HepG2 (cell line): ENCODE data around the gene TMOD3. TPM values are rescaled to one million over a fixed set of nuclear protein-coding genes. Genes with fewer than 3 reads are reported as not detected.
A peak's percentile ranks its signal among the peaks of the same experiment; 100 is the strongest.

Experiments used
- ARID5B ChIP-seq: IDR thresholded peaks from 2 replicates; pipeline ENCODE4 v1.4.0; 2020; ENCODE audit warnings: mild to moderate bottlenecking, missing genetic modification reagents
- ARNTL ChIP-seq: sonication (generic); formaldehyde crosslinking; IDR thresholded peaks from 2 replicates; pipeline ENCODE4 v1.4.0; 2020; ENCODE audit warnings: mild to moderate bottlenecking, missing genetic modification reagents
- ESRRA ChIP-seq: sonication (generic); formaldehyde crosslinking; IDR thresholded peaks from 2 replicates; pipeline ENCODE4 v1.5.1; 2020; ENCODE audit warnings: mild to moderate bottlenecking, low read depth, missing genetic modification reagents
- HNF4A ChIP-seq: sonication (generic); formaldehyde crosslinking; IDR thresholded peaks from 2 replicates; pipeline ENCODE4 v1.4.0; 2020; ENCODE audit warnings: missing genetic modification reagents
- KDM5A ChIP-seq: fragments of 200-600 bp; sonication (generic); IDR thresholded peaks from 2 replicates; pipeline ENCODE4 v1.7.0; 2018; ENCODE audit warnings: antibody characterized with exemption, mild to moderate bottlenecking, low read length, borderline replicate concordance
- PCBP1 ChIP-seq: fragments of 200-400 bp; formaldehyde crosslinking; IDR thresholded peaks from 2 replicates; pipeline ENCODE4 v1.6.1; 2017; ENCODE audit warnings: mild to moderate bottlenecking, low read depth, low read length, borderline replicate concordance
- RELA ChIP-seq: sonication (generic); formaldehyde crosslinking; IDR thresholded peaks from 2 replicates; pipeline ENCODE4 v1.4.0; 2020; ENCODE audit warnings: missing genetic modification reagents
- YY1 ChIP-seq: IDR thresholded peaks from 2 replicates; pipeline ENCODE4 v1.6.1; 2011; ENCODE audit warnings: low read length, low read depth, moderate library complexity, mild to moderate bottlenecking; ENCODE audit not compliant: insufficient read depth, insufficient replicate concordance
- ZFP91 ChIP-seq: sonication (generic); formaldehyde crosslinking; IDR thresholded peaks from 2 replicates; pipeline ENCODE4 v1.9.0; 2022; ENCODE audit warnings: missing genetic modification reagents, mild to moderate bottlenecking, borderline replicate concordance
- ZNF101 ChIP-seq: sonication (generic); formaldehyde crosslinking; IDR thresholded peaks from 2 replicates; pipeline ENCODE4 v1.4.0; 2020; ENCODE audit warnings: mild to moderate bottlenecking, low read depth, missing genetic modification reagents, borderline replicate concordance
- ZNF354B ChIP-seq: sonication (generic); formaldehyde crosslinking; IDR thresholded peaks from 2 replicates; pipeline ENCODE4 v1.8.0; 2022; ENCODE audit warnings: mild to moderate bottlenecking, missing genetic modification reagents
- ZNF430 ChIP-seq: sonication (generic); formaldehyde crosslinking; IDR thresholded peaks from 2 replicates; pipeline ENCODE4 v1.9.0; 2021; ENCODE audit warnings: mild to moderate bottlenecking, missing genetic modification reagents
- ZNF431 ChIP-seq: sonication (generic); formaldehyde crosslinking; IDR thresholded peaks from 2 replicates; pipeline ENCODE4 v1.9.0; 2022; ENCODE audit warnings: missing genetic modification reagents, low read depth, mild to moderate bottlenecking, borderline replicate concordance
- ZNF607 ChIP-seq: sonication (generic); formaldehyde crosslinking; IDR thresholded peaks from 2 replicates; pipeline ENCODE4 v1.5.1; 2020; ENCODE audit warnings: missing genetic modification reagents, mild to moderate bottlenecking, borderline replicate concordance
- ZNF672 ChIP-seq: sonication (generic); formaldehyde crosslinking; IDR thresholded peaks from 2 replicates; pipeline ENCODE4 v1.8.1; 2022; ENCODE audit warnings: missing genetic modification reagents
- ZNF777 ChIP-seq: sonication (generic); formaldehyde crosslinking; IDR thresholded peaks from 2 replicates; pipeline ENCODE4 v1.4.0; 2020; ENCODE audit warnings: missing genetic modification reagents
- ZNF891 ChIP-seq: sonication (generic); formaldehyde crosslinking; IDR thresholded peaks from 2 replicates; pipeline ENCODE4 v1.5.0; 2020; ENCODE audit warnings: mild to moderate bottlenecking, missing genetic modification reagents
- ZSCAN25 ChIP-seq: sonication (generic); formaldehyde crosslinking; IDR thresholded peaks from 2 replicates; pipeline ENCODE4 v1.8.0; 2022; ENCODE audit warnings: mild to moderate bottlenecking, missing genetic modification reagents
- ZUFSP ChIP-seq: sonication (generic); formaldehyde crosslinking; IDR thresholded peaks from 2 replicates; pipeline ENCODE4 v1.9.0; 2021; ENCODE audit warnings: missing genetic modification reagents, mild to moderate bottlenecking, borderline replicate concordance
- polyA plus RNA-seq, 8 experiments: library from polyadenylated mRNA; depleted of rRNA in 3 of 8; stranded (reverse) in 7 of 8; unstranded in 1 of 8; fragments of >200 nt; fragmentation: Illumina TruSeq in 4 of 8; extraction: Trizol in 4 of 8; gene quantifications; 2 replicates each; pipeline versions ENCODE4 v1.2.1 to v1.2.3, GENCODE V29; 2011 to 2016; ENCODE audit warnings: low read depth in 4 of 8, missing spikeins in 1 of 8, mixed read lengths in 1 of 8; ENCODE audit not compliant: insufficient read depth in 1 of 8
- total RNA-seq, 5 experiments: library from RNA; depleted of rRNA; stranded (reverse); fragments of >200 nt; fragmentation: Illumina TruSeq; extraction: Trizol; gene quantifications; 2 replicates each; pipeline ENCODE4 v1.2.3, GENCODE V29; 2016; ENCODE audit warnings: low read depth in 1 of 5
- TF ChIP-seq, protein P1 (sequence below): sonication (generic); formaldehyde crosslinking; IDR thresholded peaks from 2 replicates; pipeline ENCODE4 v1.4.0; 2020; ENCODE audit warnings: mild to moderate bottlenecking, missing genetic modification reagents

TMOD3 gene
- total and polyA plus RNA-seq, 2 of the 13 experiments (the other 11 are each of a cell fraction or from before 2014, with no cell fraction given): 5.1 to 23.2 TPM

DNA sequence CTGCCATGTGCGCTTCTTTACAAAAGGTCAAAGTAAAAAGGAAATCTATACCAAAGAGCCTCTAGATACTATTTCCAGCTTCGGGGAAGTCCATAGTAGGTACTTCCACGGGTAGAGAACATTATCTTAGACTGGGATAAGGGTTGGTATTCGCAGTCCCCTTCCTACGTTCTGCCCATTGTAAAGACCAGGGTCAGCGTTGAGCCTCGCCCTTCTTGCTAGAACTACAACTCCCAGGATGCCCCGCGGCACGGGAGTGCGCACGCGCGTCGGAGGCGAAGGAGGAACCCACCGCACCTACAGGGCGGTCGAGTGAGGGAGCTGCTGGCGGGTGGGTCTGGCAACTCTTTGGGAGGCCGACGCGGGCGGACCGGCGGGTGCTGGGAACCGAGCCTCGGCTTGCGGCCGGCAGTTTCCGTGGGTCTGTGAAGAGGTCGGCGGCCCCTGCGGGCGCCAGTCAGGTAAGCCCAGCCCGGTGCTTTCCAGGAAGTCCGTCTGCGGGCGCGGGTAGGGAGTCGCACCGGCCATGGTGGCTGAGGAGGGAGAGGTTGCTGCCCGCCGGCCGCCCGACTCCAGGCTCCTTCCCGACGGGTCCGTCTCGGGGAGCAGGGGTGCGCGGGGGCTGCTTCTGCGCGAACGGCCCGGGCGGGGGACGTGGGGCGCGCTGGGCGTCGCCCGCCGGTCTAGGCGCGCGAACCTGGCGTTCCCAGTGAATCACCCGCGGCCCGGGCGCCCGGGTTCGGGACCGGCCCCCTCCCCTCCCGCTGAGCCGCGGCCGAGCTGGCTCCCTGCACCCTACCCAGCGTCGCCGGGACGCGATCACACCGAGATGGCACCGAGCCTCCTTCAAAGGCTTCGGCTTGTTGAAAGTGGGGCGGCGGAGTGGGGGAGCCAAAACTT is at the start of gene TMOD3 (continued):
- TF ChIP-seq ESRRA (CRISPR knock-in tag): no peak; the same call in 1 of the 2 replicates
- TF ChIP-seq ARID5B (CRISPR knock-in tag): 0 out of 2 replicates have a peak, but pooled peaks have one; percentile 13
- peak; percentile 87; the same call in 1 of the 2 replicates for TF ChIP-seq ZFP91 (CRISPR knock-in tag)
- no peak for TF ChIP-seq RELA (CRISPR knock-in tag)
- TF ChIP-seq ZNF354B: no peak
- TF ChIP-seq, protein P1, sequence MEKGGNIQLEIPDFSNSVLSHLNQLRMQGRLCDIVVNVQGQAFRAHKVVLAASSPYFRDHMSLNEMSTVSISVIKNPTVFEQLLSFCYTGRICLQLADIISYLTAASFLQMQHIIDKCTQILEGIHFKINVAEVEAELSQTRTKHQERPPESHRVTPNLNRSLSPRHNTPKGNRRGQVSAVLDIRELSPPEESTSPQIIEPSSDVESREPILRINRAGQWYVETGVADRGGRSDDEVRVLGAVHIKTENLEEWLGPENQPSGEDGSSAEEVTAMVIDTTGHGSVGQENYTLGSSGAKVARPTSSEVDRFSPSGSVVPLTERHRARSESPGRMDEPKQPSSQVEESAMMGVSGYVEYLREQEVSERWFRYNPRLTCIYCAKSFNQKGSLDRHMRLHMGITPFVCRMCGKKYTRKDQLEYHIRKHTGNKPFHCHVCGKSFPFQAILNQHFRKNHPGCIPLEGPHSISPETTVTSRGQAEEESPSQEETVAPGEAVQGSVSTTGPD (CRISPR knock-in tag): no peak
- TF ChIP-seq ZNF891 (CRISPR knock-in tag): 0 out of 2 replicates have a peak, but pooled peaks have one; percentile 45
- TF ChIP-seq ZNF777 (CRISPR knock-in tag): peak; percentile 67; the same call in 1 of the 2 replicates
- TF ChIP-seq ARNTL (CRISPR knock-in tag): no peak
- TF ChIP-seq ZNF431 (CRISPR knock-in tag): no peak
- TF ChIP-seq YY1: peak; percentile 61
- TF ChIP-seq KDM5A: no peak
- TF ChIP-seq ZUFSP (CRISPR knock-in tag): no peak
- TF ChIP-seq HNF4A (CRISPR knock-in tag): no peak
- 0 out of 2 replicates have a peak, but pooled peaks have one; percentile 52 for TF ChIP-seq ZSCAN25 (CRISPR knock-in tag)
- TF ChIP-seq ZNF101 (CRISPR knock-in tag): no peak
- no peak for TF ChIP-seq PCBP1
- no peak for TF ChIP-seq ZNF430 (CRISPR knock-in tag)
- 0 out of 2 replicates have a peak, but pooled peaks have one; percentile 51 for TF ChIP-seq ZNF607 (CRISPR knock-in tag)
- no peak for TF ChIP-seq ZNF672
